Left ventricle myocardium inferior (tissue), 1 donor: ENCODE data around the gene ABCA7. TPM values are rescaled to one million over a fixed set of nuclear protein-coding genes. Genes with fewer than 3 reads are reported as not detected.

Experiments used
- DNase-seq: peaks from one replicate; pipeline ENCODE4 v3.0.0-alpha.2; 2020
- H3K27ac ChIP-seq: fragments of 200-600 bp; replicated peaks from 2 replicates; pipeline ENCODE4 v1.8.0; 2021
- H3K27me3 ChIP-seq: fragments of 200-600 bp; 2 replicates; pipeline ENCODE4 v1.8.0; 2021; ENCODE audit warnings: low read depth
- H3K36me3 ChIP-seq: fragments of 200-600 bp; 2 replicates; pipeline ENCODE4 v1.8.0; 2021
- H3K4me1 ChIP-seq: fragments of 200-600 bp; 2 replicates; pipeline ENCODE4 v1.8.0; 2021
- H3K4me3 ChIP-seq: fragments of 200-600 bp; 2 replicates; pipeline ENCODE4 v1.8.0; 2021; ENCODE audit warnings: mild to moderate bottlenecking, moderate library complexity
- H3K9me3 ChIP-seq: fragments of 200-600 bp; replicated peaks from 2 replicates; pipeline ENCODE4 v1.8.0; 2021
- intact Hi-C: fragments of 100-400 bp; cut with micrococcal nuclease; formaldehyde crosslinking; loops from one replicate; pipeline ENCODE4 v1.11.0; 2022
- total RNA-seq: library from RNA; stranded (reverse); fragmentation: NEBNext Ultra II Directional; extraction: Animal tissue kit (Norgen Biotek cat#: 25700); gene quantifications from one replicate; pipeline ENCODE4 v1.2.1, GENCODE V29; 2021
- TF ChIP-seq, protein P1 (sequence below): fragments of 200-600 bp; IDR thresholded peaks from 2 replicates; pipeline ENCODE4 v1.8.0; 2021; ENCODE audit warnings: antibody characterized with exemption, mild to moderate bottlenecking, borderline replicate concordance
- donor health status: DM: no; HTN: yes; CAD: no; lungs with severe emphysema.

ABCA7 gene
- total RNA-seq, 1 donor from 2014 or later = 9.3 TPM

- Histone ChIP-seq H3K9me3 (no peaks in the 10 kb centered on the region), H3K27me3 (peaks cover 37% of the 10 kb centered on the region), H3K4me3 (no peak overlapping the region), H3K27ac (no peak overlapping the region), H3K4me1 (peaks cover 21% of the 10 kb centered on the region), H3K36me3 (peaks cover 12% of the 10 kb centered on the region)
- TF ChIP-seq, protein P1, sequence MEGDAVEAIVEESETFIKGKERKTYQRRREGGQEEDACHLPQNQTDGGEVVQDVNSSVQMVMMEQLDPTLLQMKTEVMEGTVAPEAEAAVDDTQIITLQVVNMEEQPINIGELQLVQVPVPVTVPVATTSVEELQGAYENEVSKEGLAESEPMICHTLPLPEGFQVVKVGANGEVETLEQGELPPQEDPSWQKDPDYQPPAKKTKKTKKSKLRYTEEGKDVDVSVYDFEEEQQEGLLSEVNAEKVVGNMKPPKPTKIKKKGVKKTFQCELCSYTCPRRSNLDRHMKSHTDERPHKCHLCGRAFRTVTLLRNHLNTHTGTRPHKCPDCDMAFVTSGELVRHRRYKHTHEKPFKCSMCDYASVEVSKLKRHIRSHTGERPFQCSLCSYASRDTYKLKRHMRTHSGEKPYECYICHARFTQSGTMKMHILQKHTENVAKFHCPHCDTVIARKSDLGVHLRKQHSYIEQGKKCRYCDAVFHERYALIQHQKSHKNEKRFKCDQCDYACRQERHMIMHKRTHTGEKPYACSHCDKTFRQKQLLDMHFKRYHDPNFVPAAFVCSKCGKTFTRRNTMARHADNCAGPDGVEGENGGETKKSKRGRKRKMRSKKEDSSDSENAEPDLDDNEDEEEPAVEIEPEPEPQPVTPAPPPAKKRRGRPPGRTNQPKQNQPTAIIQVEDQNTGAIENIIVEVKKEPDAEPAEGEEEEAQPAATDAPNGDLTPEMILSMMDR = no peak
- DNase-seq = no peak
- intact Hi-C loops = no loop called here
Observed at GRCh38 chr19:1004803-1005664, 34.9 kb upstream of the ABCA7 start.

DNA sequence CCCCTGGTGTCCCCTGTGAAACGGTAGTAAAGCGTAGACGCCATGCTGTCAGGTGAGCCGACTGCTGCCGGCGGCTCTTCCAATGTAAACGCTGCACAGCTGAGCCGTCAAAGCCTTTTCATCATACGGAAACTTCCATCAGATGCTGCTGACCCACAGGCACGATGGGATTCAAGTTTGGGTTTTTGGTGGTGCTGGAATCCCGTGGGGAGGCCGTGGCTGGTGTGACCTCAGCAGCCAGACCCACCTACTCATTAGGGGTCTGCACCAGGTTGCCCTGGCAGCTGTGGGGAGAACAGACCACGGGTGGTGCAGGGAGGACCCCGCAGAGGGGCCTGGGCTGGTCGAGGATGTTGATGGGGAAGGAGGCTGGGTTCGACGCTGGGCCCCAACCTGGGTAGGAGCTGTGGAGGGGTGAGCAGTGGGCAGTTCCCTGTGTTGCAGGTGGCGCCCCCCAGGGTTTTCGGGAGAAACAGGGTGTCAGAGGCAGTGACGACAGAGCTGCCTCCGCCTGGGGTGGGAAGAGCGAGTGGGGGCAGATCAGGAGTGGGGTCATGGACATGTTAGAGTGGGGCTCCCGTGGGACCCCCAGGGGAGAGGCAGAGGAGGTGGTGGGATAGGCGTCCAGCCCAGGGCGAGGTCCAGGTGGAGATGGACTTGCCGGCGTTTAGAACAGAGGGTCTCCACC is 33.1 kb upstream of the ABCA7 start:
- peaks cover 18% of the 10 kb centered on the region for H3K27me3 ChIP-seq
- H3K36me3 ChIP-seq = peaks cover 30% of the 10 kb centered on the region
- intact Hi-C loops = no loop called here
- H3K27ac ChIP-seq = no peak overlapping the region
- no peak overlapping the region for H3K4me3 ChIP-seq
- TF ChIP-seq, protein P1 = no peak
- no peaks in the 10 kb centered on the region for H3K9me3 ChIP-seq
- DNase-seq = no peak
- peaks cover 9% of the 10 kb centered on the region for H3K4me1 ChIP-seq

- intact Hi-C loops = no loop called here
- Histone ChIP-seq H3K27me3 (peaks cover 11% of the 10 kb centered on the region), H3K4me3 (no peak overlapping the region), H3K27ac (no peak overlapping the region), H3K36me3 (peaks cover 38% of the 10 kb centered on the region), H3K9me3 (no peaks in the 10 kb centered on the region), H3K4me1 (peaks cover 8% of the 10 kb centered on the region)
- TF ChIP-seq, protein P1 = no peak
- DNase-seq = no peak
Observed at GRCh38 chr19:1007399-1008251, 32.3 kb upstream of the ABCA7 start.

DNA sequence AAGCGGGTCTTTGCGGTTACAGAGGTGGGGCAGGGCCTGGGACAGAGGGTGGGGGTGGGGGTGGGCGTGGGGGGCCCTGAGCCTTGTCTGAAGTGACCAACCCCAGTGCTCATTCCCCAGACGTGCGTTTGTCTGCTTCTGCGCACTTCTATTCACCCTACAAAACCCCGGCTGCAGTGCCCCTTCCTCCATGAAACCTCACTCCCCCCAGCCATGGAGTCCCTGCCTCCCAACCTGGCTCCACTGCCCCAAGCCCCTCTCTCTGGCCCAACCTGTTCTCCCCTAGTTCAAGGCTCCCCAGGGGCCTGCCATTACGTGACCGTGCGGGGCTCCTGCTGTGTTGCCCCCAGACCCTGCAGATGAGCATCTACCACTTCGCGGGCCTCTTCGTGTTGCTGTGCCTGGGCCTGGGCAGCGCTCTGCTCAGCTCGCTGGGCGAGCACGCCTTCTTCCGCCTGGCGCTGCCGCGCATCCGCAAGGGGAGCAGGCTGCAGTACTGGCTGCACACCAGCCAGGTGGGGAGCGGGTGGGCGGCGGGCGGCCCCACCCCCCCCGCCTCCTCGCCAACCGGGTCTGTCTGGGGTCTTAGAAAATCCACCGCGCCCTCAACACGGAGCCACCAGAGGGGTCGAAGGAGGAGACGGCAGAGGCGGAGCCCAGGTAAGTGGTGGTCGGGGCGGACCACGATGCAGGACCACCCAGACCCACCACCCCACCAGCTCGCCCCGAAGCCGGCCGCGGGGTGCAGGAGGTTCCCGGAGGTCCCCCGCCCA is 31.5 kb upstream of the ABCA7 start:
- TF ChIP-seq, protein P1 = no peak
- Histone ChIP-seq H3K9me3 (no peaks in the 10 kb centered on the region), H3K4me3 (no peak overlapping the region), H3K27ac (no peak overlapping the region), H3K4me1 (peaks cover 8% of the 10 kb centered on the region), H3K27me3 (peaks cover 2% of the 10 kb centered on the region), H3K36me3 (peaks cover 46% of the 10 kb centered on the region)
- intact Hi-C loops = no loop called here
- no peak for DNase-seq
